HS-5 (cell line): ENCODE measurements around the gene MCM6.
"Not testable (repeated sequence)": the region's sequence is repeated elsewhere in the genome, so short reads cannot be mapped to it uniquely, and the experiment has no call there.

Experiments used
- DNase-seq: peaks from one replicate; pipeline ENCODE4 v3.0.0-alpha.2; 2012; ENCODE audit warnings: low read depth

Gene MCM6

GRCh38 chr2:135820003-135820618 is 56.1 kb downstream of the MCM6 start:
- DNase-seq, result no peak

GRCh38 chr2:135818937-135819610 is 57.2 kb downstream of the MCM6 start:
- DNase-seq, result no peak

- no peak for DNase-seq
These were observed 58.3 kb downstream of the MCM6 start for GRCh38 chr2:135817951-135818350.

GRCh38 chr2:135817466-135817865 is 58.8 kb downstream of the MCM6 start:
- DNase-seq, result no peak

- DNase-seq, result no peak
These were observed 61.0 kb downstream of the MCM6 start for GRCh38 chr2:135815269-135815668.

GRCh38 chr2:135812907-135813511 is 63.2 kb downstream of the MCM6 start:
- no peak for DNase-seq

GRCh38 chr2:135807874-135808273 is 68.4 kb downstream of the MCM6 start:
- DNase-seq, result not testable (repeated sequence)

GRCh38 chr2:135803278-135803677 is 73.0 kb downstream of the MCM6 start:
- DNase-seq, result no peak

- no peak for DNase-seq
These were observed 73.9 kb downstream of the MCM6 start for GRCh38 chr2:135802350-135802749.

GRCh38 chr2:135800513-135801460 is 75.5 kb downstream of the MCM6 start:
- no peak for DNase-seq

GRCh38 chr2:135799738-135800137 is 76.5 kb downstream of the MCM6 start:
- DNase-seq, result no peak

GRCh38 chr2:135798762-135799161 is 77.5 kb downstream of the MCM6 start:
- no peak for DNase-seq

- no peak for DNase-seq
These were observed 78.0 kb downstream of the MCM6 start for GRCh38 chr2:135798275-135798705.

GRCh38 chr2:135797497-135798274 is 78.6 kb downstream of the MCM6 start:
- DNase-seq, result peak; percentile 41

GRCh38 chr2:135796606-135797005 is 79.6 kb downstream of the MCM6 start:
- DNase-seq, result no peak

GRCh38 chr2:135795641-135796040 is 80.6 kb downstream of the MCM6 start:
- DNase-seq, result not testable (repeated sequence)

- DNase-seq, result no peak
These were observed 83.7 kb downstream of the MCM6 start for GRCh38 chr2:135792401-135793150.

- no peak for DNase-seq
These were observed 84.6 kb downstream of the MCM6 start for GRCh38 chr2:135791418-135792190.

- no peak for DNase-seq
These were observed 85.8 kb downstream of the MCM6 start for GRCh38 chr2:135790423-135790822.
